CD4-positive, alpha-beta memory T cell (primary cell): ENCODE data around the gene HOXB6. TPM values are rescaled to one million over a fixed set of nuclear protein-coding genes. Genes with fewer than 3 reads are reported as not detected.

Experiments used
- CTCF ChIA-PET: fragments of 350-600 bp; sonication (Branson Sonifier 250); formaldehyde crosslinking; loops from one replicate; lab custom pipeline; 2021; ENCODE audit warnings: inconsistent platforms; ENCODE audit not compliant: partially characterized antibody; lab: Charles Lee
- POLR2A ChIA-PET: fragments of 350-600 bp; sonication (Branson Sonifier 250); formaldehyde crosslinking; loops from one replicate; lab custom pipeline; 2021; ENCODE audit not compliant: partially characterized antibody; lab: Charles Lee
- DNase-seq, 5 donors: peaks; one replicate each; pipeline versions ENCODE4 v3.0.0 to v3.0.0-alpha.2; 2020 to 2022; ENCODE audit warnings: mixed read lengths in 1 of 5
- H3K27ac ChIP-seq: one replicate; pipeline ENCODE4 v1.7.0; 2013; ENCODE audit warnings: low read depth, low read length
- H3K27me3 ChIP-seq: 2 replicates; pipeline ENCODE4 v1.7.0; 2013; ENCODE audit warnings: mild to moderate bottlenecking, low read length, moderate library complexity; ENCODE audit not compliant: insufficient read depth
- H3K36me3 ChIP-seq: 2 replicates; pipeline ENCODE4 v1.7.0; 2013; ENCODE audit warnings: mild to moderate bottlenecking, low read length, moderate library complexity; ENCODE audit not compliant: insufficient read depth
- H3K4me1 ChIP-seq: 2 replicates; pipeline ENCODE4 v1.7.0; 2013; ENCODE audit warnings: mild to moderate bottlenecking, low read length, moderate library complexity; ENCODE audit not compliant: insufficient read depth
- H3K4me3 ChIP-seq, 2 donors: one replicate each; pipeline ENCODE4 v1.7.0; 2013; ENCODE audit warnings: low read length in 2 of 2, mild to moderate bottlenecking in 1 of 2
- H3K9me3 ChIP-seq, 2 donors: one replicate each; pipeline ENCODE4 v1.7.0; 2013; ENCODE audit warnings: low read length in 2 of 2, control low read depth in 1 of 2; ENCODE audit not compliant: control insufficient read depth in 1 of 2
- H3K27ac Mint-ChIP-seq, 7 donors: one replicate each; pipeline ENCODE4 v1.8.0; 2020 to 2021; ENCODE audit warnings: mixed read lengths in 7 of 7, mild to moderate bottlenecking in 6 of 7, inconsistent platforms in 3 of 7, moderate library complexity in 3 of 7
- H3K27me3 Mint-ChIP-seq, 2 donors: one replicate each; pipeline ENCODE4 v1.8.0; 2020 to 2021; ENCODE audit warnings: mixed read lengths in 2 of 2
- H3K36me3 Mint-ChIP-seq, 2 donors: one replicate each; pipeline ENCODE4 v1.8.0; 2020 to 2021; ENCODE audit warnings: mixed read lengths in 2 of 2, inconsistent platforms in 1 of 2, mild to moderate bottlenecking in 1 of 2
- H3K4me1 Mint-ChIP-seq, 4 donors: one replicate each; pipeline ENCODE4 v1.8.0; 2020 to 2021; ENCODE audit warnings: mixed read lengths in 4 of 4, mild to moderate bottlenecking in 1 of 4
- H3K4me3 Mint-ChIP-seq, 8 donors: one replicate each; pipeline ENCODE4 v1.8.0; 2020 to 2021; ENCODE audit warnings: mixed read lengths in 8 of 8, mild to moderate bottlenecking in 7 of 8, moderate library complexity in 6 of 8, inconsistent platforms in 3 of 8
- H3K9me3 Mint-ChIP-seq, 8 donors: one replicate each; pipeline ENCODE4 v1.8.0; 2020 to 2021; ENCODE audit warnings: mixed read lengths in 8 of 8, mild to moderate bottlenecking in 5 of 8, inconsistent platforms in 3 of 8, moderate library complexity in 1 of 8
- intact Hi-C: fragments of 100-400 bp; cut with micrococcal nuclease; formaldehyde crosslinking; loops from one replicate; pipeline ENCODE4 v1.15.1; 2023
- polyA plus RNA-seq, 2 donors: library from polyadenylated mRNA; unstranded; fragments of 300-500 nt; fragmentation: Illumina TruSeq; gene quantifications; one replicate each; pipeline ENCODE4 v1.2.3, GENCODE V29; 2021
- total RNA-seq, 2 experiments: library from RNA; stranded (reverse); gene quantifications; one replicate each; pipeline ENCODE4 v1.2.3, GENCODE V29; 2021

HOXB6 gene
- total and polyA plus RNA-seq, 4 experiments from 2014 or later: 0.38 TPM; not detected in 3

DNA sequence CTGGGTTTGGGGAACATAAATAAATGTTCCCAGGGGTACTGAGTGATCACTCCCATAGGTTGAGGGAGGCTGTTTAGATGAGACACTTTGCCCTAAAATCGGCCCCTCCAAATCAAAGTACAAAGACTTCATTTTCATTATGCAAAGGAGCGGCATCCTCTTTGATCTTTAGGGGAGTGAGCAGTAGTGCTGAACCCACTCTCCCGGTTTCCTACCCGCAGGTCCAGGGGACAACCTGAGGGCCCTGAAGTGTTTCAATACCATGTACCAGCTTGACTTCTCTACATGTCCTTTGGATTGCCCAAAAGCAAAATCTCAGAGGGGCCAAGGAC is 3.6 kb downstream of the HOXB6 start:
- no peak overlapping the region for H3K4me3 ChIP-seq
- ChIA-PET POLR2A (interaction anchor here (1.0 kb wide), 1 partner anchor 12 kb away, joined by 5 read pairs; no protein-coding TSS in a partner anchor), CTCF (interaction anchor here (1.0 to 2.6 kb wide), 5 partner anchors 8 to 362 kb away, joined by 3 to 9 read pairs (median 3); no protein-coding TSS in a partner anchor)
- peaks cover 59% of the 10 kb centered on the region for H3K4me1 ChIP-seq
- no peak for DNase-seq
- peak overlapping the region in 1 of 8 donors; percentile 2 for H3K4me3 Mint-ChIP-seq
- no peak overlapping the region for H3K27ac ChIP-seq
- peaks cover 23 to 61% (median 40%) of the 10 kb centered on the region in 4 donors for H3K4me1 Mint-ChIP-seq
- H3K36me3 ChIP-seq: no peaks in the 10 kb centered on the region
- intact Hi-C loops: no loop called here
- H3K36me3 Mint-ChIP-seq: no peaks in the 10 kb centered on the region
- peak overlapping the region in 1 of 7 donors; percentile 34 for H3K27ac Mint-ChIP-seq
- H3K27me3 Mint-ChIP-seq: peaks cover 67 to 85% of the 10 kb centered on the region in 2 donors
- H3K27me3 ChIP-seq: peaks cover 86% of the 10 kb centered on the region
- no peaks in the 10 kb centered on the region for H3K9me3 Mint-ChIP-seq
- H3K9me3 ChIP-seq: no peaks in the 10 kb centered on the region

DNA sequence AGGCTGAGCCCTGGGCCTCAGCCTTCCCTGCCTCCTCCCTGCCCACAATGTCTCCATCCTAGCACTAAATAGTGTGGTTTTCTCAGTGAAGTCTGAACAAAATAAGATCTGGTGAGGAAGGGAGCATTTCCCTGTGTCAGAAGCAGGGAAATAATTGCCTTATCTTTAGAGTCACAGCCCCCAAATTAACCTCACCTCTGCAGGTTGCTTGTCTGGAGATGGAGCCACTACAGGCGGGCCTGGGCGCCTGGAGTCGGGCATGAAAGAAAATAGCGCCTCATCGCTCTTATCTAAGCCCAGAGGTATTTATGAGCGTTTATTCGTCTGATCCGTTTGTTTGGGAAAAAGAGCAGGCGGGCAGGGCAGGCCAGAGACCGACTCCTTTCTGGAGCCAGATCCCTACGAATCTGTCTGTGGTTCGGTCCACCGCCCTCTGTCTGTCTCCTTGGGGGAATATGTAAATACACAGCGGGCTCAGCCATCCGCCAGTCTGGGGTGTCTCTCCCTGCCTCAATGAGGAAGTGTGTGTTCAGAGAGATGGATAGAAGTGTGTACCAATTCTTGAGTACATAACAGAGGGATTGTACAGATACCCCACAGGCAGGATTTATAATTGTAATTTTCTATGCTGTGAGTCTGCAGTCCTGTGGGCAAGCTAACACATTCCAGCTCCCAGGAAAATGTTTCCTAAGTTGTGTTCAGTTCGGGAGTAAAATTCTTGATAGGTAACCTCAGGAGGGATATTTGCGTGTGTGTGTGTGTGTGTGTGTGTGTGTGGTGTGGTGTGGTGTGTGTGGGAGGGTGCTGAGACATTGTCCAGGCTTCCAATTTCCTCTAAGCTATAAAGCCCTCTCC is 4.3 kb downstream of the HOXB6 start:
- peak overlapping the region in 1 of 7 donors; percentile 34 for H3K27ac Mint-ChIP-seq
- POLR2A ChIA-PET: no interaction called here

DNA sequence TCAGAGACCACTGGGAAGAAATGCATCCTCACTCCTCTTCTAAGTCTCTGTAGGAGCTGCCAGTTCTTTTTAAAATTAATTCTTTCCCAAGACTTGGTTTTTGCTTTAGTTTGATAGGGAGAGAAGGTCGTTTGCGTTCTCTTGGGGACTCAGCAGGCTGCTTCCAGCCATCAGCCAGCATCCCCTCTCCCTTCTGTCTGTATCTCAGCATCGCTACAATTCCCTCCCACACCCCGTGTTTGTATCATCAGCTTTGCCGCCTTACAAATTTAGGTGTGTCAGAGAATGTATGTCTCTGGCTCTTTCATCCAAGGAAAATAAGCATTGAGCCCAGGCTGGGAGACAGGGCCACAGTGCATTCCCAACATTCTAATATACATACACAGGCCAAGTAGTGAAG is 5.4 kb downstream of the HOXB6 start:
- peak overlapping the region in 1 of 8 donors; percentile 93 for H3K4me3 Mint-ChIP-seq
- H3K9me3 Mint-ChIP-seq: no peaks in the 10 kb centered on the region
- H3K27me3 Mint-ChIP-seq: peaks cover 65 to 83% of the 10 kb centered on the region in 2 donors

More for the DNA sequence above, 4.3 kb downstream of the HOXB6 start:
- Mint-ChIP-seq H3K9me3 (no peaks in the 10 kb centered on the region), H3K27me3 (peaks cover 68 to 84% of the 10 kb centered on the region in 2 donors), H3K36me3 (no peaks in the 10 kb centered on the region), H3K4me3 (no peak overlapping the region), H3K4me1 (peaks cover 23 to 63% (median 41%) of the 10 kb centered on the region in 4 donors)
- H3K4me3 ChIP-seq: no peak overlapping the region
- peaks cover 62% of the 10 kb centered on the region for H3K4me1 ChIP-seq
- H3K27me3 ChIP-seq: peaks cover 89% of the 10 kb centered on the region
- intact Hi-C loops: no loop called here
- CTCF ChIA-PET: interaction anchor here (1.1 to 2.6 kb wide), 3 partner anchors 9 to 362 kb away, joined by 3 to 9 read pairs (median 4); no protein-coding TSS in a partner anchor
- no peaks in the 10 kb centered on the region for H3K9me3 ChIP-seq
- H3K27ac ChIP-seq: no peak overlapping the region
- H3K36me3 ChIP-seq: no peaks in the 10 kb centered on the region
- DNase-seq: no peak

DNA sequence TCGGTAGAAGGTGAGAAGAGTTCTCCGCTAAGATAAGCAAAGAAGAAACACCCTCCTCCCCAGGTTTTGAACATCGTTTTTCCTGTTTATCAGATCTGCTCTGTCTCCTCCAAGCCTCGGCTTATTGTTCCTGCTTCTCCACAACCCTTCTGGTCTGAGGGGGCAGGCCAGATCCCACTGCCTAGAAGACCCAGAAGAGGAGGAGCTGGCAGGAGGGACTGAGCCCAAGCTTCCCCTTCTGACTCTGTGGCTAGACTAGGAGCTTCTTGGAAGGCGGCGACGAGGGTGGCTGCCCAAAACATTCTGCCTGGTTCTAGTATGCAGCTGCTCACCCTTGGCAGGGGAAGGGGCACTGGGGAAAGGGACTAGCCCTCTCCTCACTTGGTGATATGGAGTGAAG is 6.0 kb downstream of the HOXB6 start:
- Histone ChIP-seq H3K27ac (no peak overlapping the region), H3K4me1 (peaks cover 49% of the 10 kb centered on the region), H3K27me3 (peaks cover 79% of the 10 kb centered on the region), H3K36me3 (no peaks in the 10 kb centered on the region), H3K4me3 (no peak overlapping the region), H3K9me3 (no peaks in the 10 kb centered on the region)
- ChIA-PET POLR2A (interaction anchor here (0.6 to 1.1 kb wide), 2 partner anchors 20 to 518 kb away, joined by 3 to 4 read pairs; no protein-coding TSS in a partner anchor), CTCF (interaction anchor here (0.7 to 1.5 kb wide), 3 partner anchors 11 to 254 kb away, joined by 3 read pairs; no protein-coding TSS in a partner anchor)
- DNase-seq: no peak
- Mint-ChIP-seq H3K9me3 (no peaks in the 10 kb centered on the region), H3K27ac (peak overlapping the region in 1 of 7 donors; percentile 73), H3K36me3 (no peaks in the 10 kb centered on the region), H3K27me3 (peaks cover 62 to 81% of the 10 kb centered on the region in 2 donors), H3K4me3 (peak overlapping the region in 7 of 8 donors; percentile 75 to 93 (median 87)), H3K4me1 (peaks cover 19 to 55% (median 38%) of the 10 kb centered on the region in 4 donors)
- intact Hi-C loops: no loop called here

More for the DNA sequence above, 5.4 kb downstream of the HOXB6 start:
- Mint-ChIP-seq H3K36me3 (no peaks in the 10 kb centered on the region), H3K4me1 (peaks cover 21 to 55% (median 38%) of the 10 kb centered on the region in 4 donors), H3K27ac (peak overlapping the region in 1 of 7 donors; percentile 73)
- H3K9me3 ChIP-seq: no peaks in the 10 kb centered on the region
- peaks cover 55% of the 10 kb centered on the region for H3K4me1 ChIP-seq
- DNase-seq: no peak
- H3K36me3 ChIP-seq: no peaks in the 10 kb centered on the region
- peaks cover 85% of the 10 kb centered on the region for H3K27me3 ChIP-seq
- ChIA-PET POLR2A (interaction anchor here (0.6 to 1.1 kb wide), 2 partner anchors 19 to 519 kb away, joined by 3 to 4 read pairs; no protein-coding TSS in a partner anchor), CTCF (interaction anchor here (1.0 to 1.5 kb wide), 2 partner anchors 10 to 111 kb away, joined by 3 read pairs; no protein-coding TSS in a partner anchor)
- H3K27ac ChIP-seq: no peak overlapping the region
- intact Hi-C loops: no loop called here
- no peak overlapping the region for H3K4me3 ChIP-seq

DNA sequence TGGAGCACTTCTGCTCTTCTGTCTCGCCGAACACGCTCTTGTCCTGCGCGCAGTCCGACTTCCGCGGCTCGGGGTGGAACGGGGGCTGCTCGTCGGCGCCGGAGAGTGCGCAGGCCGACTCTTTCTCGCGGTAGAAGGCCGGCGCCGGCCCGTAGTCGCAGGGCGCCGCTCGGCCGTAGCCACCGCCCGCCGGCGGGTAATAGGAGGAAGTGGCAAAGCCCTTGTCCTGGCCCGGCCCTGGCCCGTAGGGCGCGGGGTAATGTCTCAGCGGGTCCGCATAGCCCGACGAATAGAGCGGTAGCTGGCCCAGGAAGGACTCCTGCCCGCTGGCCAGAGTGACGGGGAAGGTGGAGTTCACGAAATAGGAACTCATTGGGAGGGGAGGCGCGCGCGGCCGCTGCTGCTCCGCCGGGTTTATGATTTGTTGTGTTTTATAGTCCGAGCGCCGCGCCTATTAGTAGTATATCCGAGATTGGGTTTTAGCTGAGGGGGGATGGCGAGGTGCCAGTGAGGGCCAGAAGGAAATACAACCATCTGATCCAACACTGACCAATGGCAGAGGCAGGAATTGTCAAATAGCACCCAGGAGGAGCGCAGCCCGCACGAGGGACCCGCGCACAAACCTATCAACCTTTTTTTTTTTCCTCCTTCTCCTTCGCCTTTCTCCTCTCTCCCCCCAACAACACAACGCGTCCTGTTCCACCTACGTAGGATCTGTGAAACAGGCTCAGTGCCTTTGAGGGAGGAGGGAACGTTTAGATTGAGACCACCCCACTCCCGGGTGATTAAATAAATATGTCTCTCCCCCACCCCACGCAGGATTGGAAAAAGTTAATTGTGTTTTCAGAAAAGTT is 6.8 kb downstream of the HOXB6 start:
- ChIA-PET POLR2A (no interaction called here), CTCF (interaction anchor here (0.7 to 1.5 kb wide), 3 partner anchors 12 to 254 kb away, joined by 3 read pairs; no protein-coding TSS in a partner anchor)
- Mint-ChIP-seq H3K27ac (peak overlapping the region in 2 of 7 donors; percentile 49 to 73), H3K4me1 (peaks cover 21 to 57% (median 41%) of the 10 kb centered on the region in 4 donors), H3K27me3 (peaks cover 55 to 80% of the 10 kb centered on the region in 2 donors), H3K4me3 (peak overlapping the region; percentile 75 to 93 (median 86)), H3K9me3 (no peaks in the 10 kb centered on the region), H3K36me3 (no peaks in the 10 kb centered on the region)
- DNase-seq: no peak
- peaks cover 76% of the 10 kb centered on the region for H3K27me3 ChIP-seq
- H3K9me3 ChIP-seq: no peaks in the 10 kb centered on the region
- H3K27ac ChIP-seq: no peak overlapping the region
- H3K36me3 ChIP-seq: no peaks in the 10 kb centered on the region
- intact Hi-C loops: no loop called here
- peak overlapping the region; percentile 54 to 57 for H3K4me3 ChIP-seq
- H3K4me1 ChIP-seq: peaks cover 52% of the 10 kb centered on the region

DNA sequence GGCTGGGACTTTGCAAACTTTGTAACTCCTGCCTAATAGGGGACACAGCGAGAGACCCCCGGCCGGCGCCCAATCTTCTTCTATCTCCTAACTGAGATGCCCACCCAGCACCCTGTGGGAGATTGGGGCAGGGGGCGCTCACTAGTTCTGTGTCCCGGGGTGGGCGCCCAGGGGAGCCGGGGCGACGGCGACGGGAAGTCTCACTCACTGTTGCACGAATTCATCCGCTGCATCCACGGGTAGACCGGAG is 7.3 kb downstream of the HOXB6 start:
- Mint-ChIP-seq H3K36me3 (no peaks in the 10 kb centered on the region), H3K27me3 (peaks cover 53 to 80% of the 10 kb centered on the region in 2 donors), H3K4me1 (peaks cover 27 to 58% (median 45%) of the 10 kb centered on the region in 4 donors), H3K9me3 (no peaks in the 10 kb centered on the region), H3K4me3 (peak overlapping the region; percentile 75 to 93 (median 86)), H3K27ac (peak overlapping the region in 3 of 7 donors; percentile 13 to 73 (median 31))
- CTCF ChIA-PET: no interaction called here
- Histone ChIP-seq H3K9me3 (no peaks in the 10 kb centered on the region), H3K4me3 (peak overlapping the region; percentile 54 to 57), H3K27ac (no peak overlapping the region), H3K36me3 (no peaks in the 10 kb centered on the region), H3K27me3 (peaks cover 76% of the 10 kb centered on the region), H3K4me1 (peaks cover 52% of the 10 kb centered on the region)
- POLR2A ChIA-PET: no interaction called here
- intact Hi-C loops: no loop called here
- peak in 3 of 5 donors; percentile 45 to 52 (median 52) for DNase-seq
